Duodenal mucosa (tissue), 2 donors: ENCODE data around the gene RHOU.
"Not testable (repeated sequence)": the region's sequence is repeated elsewhere in the genome, so short reads cannot be mapped to it uniquely, and the experiment has no call there.

Source experiments
- H3K27ac ChIP-seq: one replicate; pipeline ENCODE4 v1.7.0; 2013; ENCODE audit warnings: low read depth, low read length
- H3K27me3 ChIP-seq, 2 donors: one replicate each; pipeline ENCODE4 v1.7.0; 2013; ENCODE audit warnings: low read length in 2 of 2, control low read depth in 1 of 2; ENCODE audit not compliant: insufficient read depth in 2 of 2, control insufficient read depth in 1 of 2
- H3K36me3 ChIP-seq, 2 donors: one replicate each; pipeline ENCODE4 v1.7.0; 2013; ENCODE audit warnings: low read length in 2 of 2, control low read depth in 1 of 2; ENCODE audit not compliant: insufficient read depth in 2 of 2, control insufficient read depth in 1 of 2
- H3K4me1 ChIP-seq, 2 donors: one replicate each; pipeline ENCODE4 v1.7.0; 2013; ENCODE audit warnings: low read length in 2 of 2, control low read depth in 1 of 2; ENCODE audit not compliant: insufficient read depth in 2 of 2, control insufficient read depth in 1 of 2
- H3K4me3 ChIP-seq, 2 donors: one replicate each; pipeline ENCODE4 v1.7.0; 2013; ENCODE audit warnings: low read length in 2 of 2, low read depth in 1 of 2
- H3K9ac ChIP-seq, 2 donors: one replicate each; pipeline ENCODE4 v1.7.0; 2013; ENCODE audit warnings: low read length in 2 of 2, low read depth in 1 of 2
- H3K9me3 ChIP-seq, 2 donors: one replicate each; pipeline ENCODE4 v1.7.0; 2013; ENCODE audit warnings: low read length in 2 of 2, control low read depth in 1 of 2; ENCODE audit not compliant: control insufficient read depth in 1 of 2

RHOU gene

DNA sequence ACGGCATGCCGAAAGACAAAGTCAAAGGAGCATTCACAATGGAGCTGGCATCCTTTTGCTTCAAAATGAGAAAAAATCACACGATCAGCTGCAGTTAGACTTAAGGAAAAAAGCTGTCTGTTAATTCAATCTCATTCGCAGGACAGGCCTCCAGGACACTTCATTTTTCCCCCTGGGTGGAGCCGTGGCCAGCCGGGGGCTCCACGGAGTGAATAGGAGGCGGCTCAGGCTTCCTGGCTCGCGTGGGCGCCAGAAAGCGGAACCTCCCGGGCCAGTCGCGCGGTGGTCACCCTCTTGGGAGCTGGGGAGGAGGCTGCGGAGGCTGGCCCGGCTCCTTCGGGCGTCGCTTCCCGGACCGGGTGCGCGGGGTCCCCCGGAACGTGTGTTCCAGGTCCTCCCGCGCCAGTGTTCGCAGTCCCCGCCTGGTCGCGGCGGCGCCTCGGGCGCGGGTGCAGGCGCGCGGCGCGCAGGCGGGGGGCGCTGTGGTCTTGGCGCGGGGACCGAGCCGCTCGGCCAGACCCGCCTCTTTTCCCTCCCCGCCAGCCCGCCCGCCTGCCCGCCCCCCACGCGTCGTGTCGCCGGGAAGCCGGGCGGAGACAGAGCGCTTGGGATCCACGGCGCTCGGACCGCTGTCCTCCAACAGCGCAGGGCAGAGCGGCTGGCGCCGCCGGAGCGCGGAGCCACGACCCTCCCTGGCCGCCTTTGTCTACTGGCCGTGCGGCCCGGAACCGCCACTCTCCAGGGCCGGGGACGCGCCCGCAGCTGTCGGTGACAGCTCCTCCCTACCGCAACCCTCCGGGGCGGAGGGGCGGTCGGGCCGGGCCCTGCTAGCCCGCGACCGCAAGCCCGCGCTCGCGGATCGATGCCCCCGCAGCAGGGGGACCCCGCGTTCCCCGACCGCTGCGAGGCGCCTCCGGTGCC lies at the start of gene RHOU:
TSS of gene RHOU (plus strand) at position 599 of the 921 bp plus-strand sequence. CDS start at position 863, 264 bp downstream.
- peaks cover 5 to 17% of the 10 kb centered on the region in 2 donors for H3K4me1 ChIP-seq
- H3K27me3 ChIP-seq, result no peaks in the 10 kb centered on the region
- peak within 1 kb of the TSS; percentile 77 to 86 for H3K4me3 ChIP-seq
- H3K9me3 ChIP-seq, result no peaks in the 10 kb centered on the region
- peak within 1 kb of the TSS; percentile 83 for H3K27ac ChIP-seq
- H3K36me3 ChIP-seq, result peaks cover 0 to 11% of the 10 kb centered on the region in 2 donors
- peak within 1 kb of the TSS; percentile 71 to 92 for H3K9ac ChIP-seq

GRCh38 chr1:228687587-228687986 lies 47.7 kb upstream of the RHOU start:
- Histone ChIP-seq H3K4me1 (peaks cover 0 to 4% of the 10 kb centered on the region in 2 donors), H3K27me3 (no peaks in the 10 kb centered on the region), H3K9me3 (no peaks in the 10 kb centered on the region), H3K4me3 (no peak overlapping the region), H3K9ac (no peak overlapping the region), H3K36me3 (no peaks in the 10 kb centered on the region), H3K27ac (no peak overlapping the region)

DNA sequence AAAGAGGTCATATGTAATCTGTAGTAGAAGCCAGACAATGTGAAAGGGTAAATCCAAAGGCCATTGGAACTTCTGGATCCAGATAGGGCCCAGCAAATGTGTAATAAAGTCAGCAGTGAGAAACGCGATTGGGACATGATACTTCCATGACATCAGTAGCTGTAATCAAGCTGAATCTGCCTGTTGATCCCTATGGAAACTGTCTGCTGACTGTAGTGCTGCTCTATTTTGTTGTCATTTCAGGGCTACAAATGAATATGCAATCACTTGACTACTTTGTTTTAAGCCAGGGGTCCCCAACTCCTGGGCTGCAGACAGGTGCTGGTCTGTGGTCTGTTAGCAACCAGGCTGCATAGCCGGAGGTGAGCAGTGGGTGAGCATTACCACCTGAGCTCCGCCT lies 46.0 kb upstream of the RHOU start:
- no peaks in the 10 kb centered on the region for H3K27me3 ChIP-seq
- H3K4me3 ChIP-seq, result no peak overlapping the region
- no peaks in the 10 kb centered on the region for H3K9me3 ChIP-seq
- no peaks in the 10 kb centered on the region for H3K36me3 ChIP-seq
- peaks cover 0 to 4% of the 10 kb centered on the region in 2 donors for H3K4me1 ChIP-seq
- no peak overlapping the region for H3K27ac ChIP-seq
- no peak overlapping the region for H3K9ac ChIP-seq

DNA sequence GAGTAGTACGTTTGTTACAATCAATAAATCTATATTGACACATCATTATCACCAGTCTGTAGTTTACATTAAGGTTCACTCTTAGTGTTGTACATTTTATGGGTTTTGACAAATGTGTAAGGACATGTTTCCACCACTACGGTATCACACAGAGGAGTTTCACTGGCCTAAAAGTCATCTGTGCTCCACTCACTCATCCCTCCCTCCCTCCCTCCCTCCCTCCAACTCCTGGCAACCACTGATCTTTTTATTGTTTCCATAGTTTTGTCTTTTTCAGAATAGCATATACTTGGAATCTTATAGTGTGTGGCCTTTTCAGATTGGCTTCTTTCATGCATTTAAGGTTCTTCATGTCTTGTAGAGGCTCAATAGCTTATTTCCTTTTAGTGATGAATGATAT lies 44.1 kb upstream of the RHOU start:
- Histone ChIP-seq H3K4me1 (peaks cover 0 to 4% of the 10 kb centered on the region in 2 donors), H3K27ac (no peak overlapping the region), H3K4me3 (no peak overlapping the region), H3K36me3 (no peaks in the 10 kb centered on the region), H3K27me3 (no peaks in the 10 kb centered on the region), H3K9ac (no peak overlapping the region), H3K9me3 (no peaks in the 10 kb centered on the region)

DNA sequence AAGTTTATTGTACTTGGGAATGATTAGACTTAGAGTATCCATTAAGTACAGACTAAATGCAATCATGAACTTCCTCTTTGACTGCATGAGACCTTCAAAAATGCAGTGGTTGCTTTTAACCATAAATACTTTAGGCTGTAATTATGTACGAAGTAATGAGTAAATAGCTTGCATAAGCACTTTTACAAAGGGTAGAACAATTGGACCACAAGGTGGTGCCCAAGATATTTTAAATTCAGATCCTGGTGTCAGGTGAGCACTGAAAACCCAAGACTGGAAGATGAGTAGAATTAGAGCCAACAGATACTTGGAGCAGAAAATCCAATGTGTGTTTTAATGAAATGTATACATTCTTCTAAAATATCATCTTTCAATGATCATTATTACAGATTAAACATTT lies 43.4 kb upstream of the RHOU start:
- H3K36me3 ChIP-seq, result no peaks in the 10 kb centered on the region
- peaks cover 0 to 4% of the 10 kb centered on the region in 2 donors for H3K4me1 ChIP-seq
- no peaks in the 10 kb centered on the region for H3K9me3 ChIP-seq
- no peak overlapping the region for H3K9ac ChIP-seq
- no peak overlapping the region for H3K4me3 ChIP-seq
- no peaks in the 10 kb centered on the region for H3K27me3 ChIP-seq
- H3K27ac ChIP-seq, result no peak overlapping the region

DNA sequence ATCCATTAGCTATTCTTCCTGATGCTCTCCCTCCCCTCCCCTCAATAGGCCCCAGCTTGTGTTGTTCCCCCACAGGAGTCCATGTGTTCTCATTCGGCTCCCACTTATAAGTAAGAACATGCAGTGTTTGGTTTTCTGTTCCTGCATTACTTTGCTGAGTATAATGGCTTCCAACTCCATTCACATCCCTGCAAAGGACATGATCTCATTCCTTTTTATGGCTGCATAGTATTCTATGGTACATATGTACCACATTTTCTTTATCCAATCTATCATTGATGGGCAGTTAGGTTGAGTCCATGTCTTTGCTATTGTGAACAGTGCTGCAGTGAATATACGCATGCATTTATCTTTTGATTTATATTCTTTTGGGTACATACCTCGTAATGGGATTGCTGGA lies 40.8 kb upstream of the RHOU start:
- H3K27ac ChIP-seq, H3K4me3 ChIP-seq, H3K4me1 ChIP-seq, H3K36me3 ChIP-seq, H3K9ac ChIP-seq, H3K27me3 ChIP-seq, H3K9me3 ChIP-seq: not testable (repeated sequence)

DNA sequence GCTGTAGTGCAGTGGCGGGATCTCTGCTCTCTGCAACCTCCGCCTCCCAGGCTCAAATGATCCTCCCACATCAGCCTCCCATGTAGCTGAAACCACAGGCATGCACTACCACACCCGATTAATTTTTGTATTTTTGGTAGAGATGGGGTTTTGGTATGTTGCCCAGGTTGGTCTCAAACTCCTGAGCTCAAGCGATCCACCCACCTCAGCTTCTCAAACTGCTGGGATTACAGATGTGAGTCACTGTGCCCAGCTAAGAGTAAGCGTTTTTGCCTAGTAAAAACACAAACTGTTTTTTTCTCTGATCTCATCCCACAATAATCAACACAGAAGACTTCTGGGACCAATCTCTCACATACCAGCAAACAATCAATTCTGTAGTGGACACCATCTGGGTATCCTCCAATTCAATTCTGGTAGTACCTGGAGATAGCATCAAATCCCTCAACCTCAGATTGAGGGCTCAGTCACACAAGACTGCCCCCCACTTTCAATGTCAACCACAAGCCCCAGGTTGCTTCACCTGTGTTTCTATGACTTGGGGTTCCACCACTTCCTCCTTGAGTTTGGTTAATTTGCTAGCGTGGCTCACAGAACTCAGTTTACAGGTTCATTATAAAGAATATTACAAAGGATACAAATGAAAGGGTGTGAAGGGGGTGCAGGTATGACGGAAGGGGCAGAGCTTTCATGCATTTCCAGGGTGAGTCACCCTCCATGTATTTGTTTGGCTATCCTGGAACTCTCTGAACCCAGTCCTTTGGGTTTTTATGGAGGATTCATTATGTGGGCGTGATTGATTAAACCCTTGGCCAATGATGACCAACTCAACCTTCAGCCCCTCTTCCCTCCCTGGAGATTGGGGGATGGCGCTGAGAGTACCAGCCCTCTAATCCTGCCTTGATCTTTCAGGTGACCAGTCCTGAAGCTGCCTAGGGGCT lies 40.0 kb upstream of the RHOU start:
- Histone ChIP-seq H3K9ac (no peak overlapping the region), H3K9me3 (no peaks in the 10 kb centered on the region), H3K36me3 (no peaks in the 10 kb centered on the region), H3K4me1 (peaks cover 0 to 4% of the 10 kb centered on the region in 2 donors), H3K27ac (no peak overlapping the region), H3K4me3 (no peak overlapping the region), H3K27me3 (no peaks in the 10 kb centered on the region)

- no peaks in the 10 kb centered on the region for H3K4me1 ChIP-seq
- peaks cover 0 to 3% of the 10 kb centered on the region in 2 donors for H3K9me3 ChIP-seq
- no peak overlapping the region for H3K27ac ChIP-seq
- H3K36me3 ChIP-seq, result no peaks in the 10 kb centered on the region
- no peaks in the 10 kb centered on the region for H3K27me3 ChIP-seq
- H3K9ac ChIP-seq, result no peak overlapping the region
- no peak overlapping the region for H3K4me3 ChIP-seq
Observed at GRCh38 chr1:228697207-228698016, 37.9 kb upstream of the RHOU start.

DNA sequence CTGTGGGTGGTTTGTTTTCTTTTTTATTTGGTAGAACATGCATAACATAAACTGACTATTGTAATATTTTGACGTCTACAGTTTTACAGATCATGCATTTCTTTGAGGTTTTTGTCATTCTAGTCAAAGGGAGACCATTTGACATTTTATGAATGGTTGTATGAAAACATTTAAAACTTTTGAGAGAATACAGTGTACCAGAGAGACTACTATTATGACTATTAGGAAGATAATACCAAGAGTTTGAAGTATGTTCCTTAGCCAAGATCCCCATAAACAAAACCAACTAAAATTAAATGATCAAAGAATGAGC lies 37.3 kb upstream of the RHOU start:
- no peaks in the 10 kb centered on the region for H3K4me1 ChIP-seq
- no peaks in the 10 kb centered on the region for H3K27me3 ChIP-seq
- no peak overlapping the region for H3K9ac ChIP-seq
- H3K27ac ChIP-seq, result no peak overlapping the region
- H3K36me3 ChIP-seq, result no peaks in the 10 kb centered on the region
- no peak overlapping the region for H3K4me3 ChIP-seq
- H3K9me3 ChIP-seq, result peaks cover 0 to 8% of the 10 kb centered on the region in 2 donors
